ENCODE measurements around the gene RESP18. TPM values are rescaled to one million over a fixed set of nuclear protein-coding genes. Genes with fewer than 3 reads are reported as not detected.
"Not testable (repeated sequence)": the region's sequence is repeated elsewhere in the genome, so short reads cannot be mapped to it uniquely, and the experiment has no call there.

Gene RESP18
- total RNA-seq, 1 donor from 2014 or later: not detected

DNA sequence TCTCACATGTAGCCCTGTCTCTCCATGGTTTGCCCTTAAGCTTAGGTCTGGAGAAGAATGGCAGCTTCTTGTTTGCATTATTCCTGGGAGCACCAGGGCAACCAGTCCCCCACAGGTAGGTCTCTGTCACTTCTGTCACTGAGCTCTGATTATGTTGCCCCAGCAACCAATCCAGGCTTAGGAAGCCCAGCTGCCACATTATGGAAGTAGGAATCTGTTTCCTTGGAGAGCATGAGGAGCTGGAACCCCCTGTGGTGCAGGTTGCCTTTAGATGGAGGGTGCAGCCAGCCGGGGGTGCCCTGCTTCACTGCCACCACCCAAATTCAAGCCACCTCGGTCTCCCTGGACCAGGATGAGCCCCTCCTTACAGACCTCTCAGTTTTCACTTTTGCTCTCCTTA, 4.8 kb downstream of the RESP18 start:
- intact Hi-C loops (cut with DNase I): no loop called here
- no peak for DNase-seq (ENCODE audit: low spot score)

DNA sequence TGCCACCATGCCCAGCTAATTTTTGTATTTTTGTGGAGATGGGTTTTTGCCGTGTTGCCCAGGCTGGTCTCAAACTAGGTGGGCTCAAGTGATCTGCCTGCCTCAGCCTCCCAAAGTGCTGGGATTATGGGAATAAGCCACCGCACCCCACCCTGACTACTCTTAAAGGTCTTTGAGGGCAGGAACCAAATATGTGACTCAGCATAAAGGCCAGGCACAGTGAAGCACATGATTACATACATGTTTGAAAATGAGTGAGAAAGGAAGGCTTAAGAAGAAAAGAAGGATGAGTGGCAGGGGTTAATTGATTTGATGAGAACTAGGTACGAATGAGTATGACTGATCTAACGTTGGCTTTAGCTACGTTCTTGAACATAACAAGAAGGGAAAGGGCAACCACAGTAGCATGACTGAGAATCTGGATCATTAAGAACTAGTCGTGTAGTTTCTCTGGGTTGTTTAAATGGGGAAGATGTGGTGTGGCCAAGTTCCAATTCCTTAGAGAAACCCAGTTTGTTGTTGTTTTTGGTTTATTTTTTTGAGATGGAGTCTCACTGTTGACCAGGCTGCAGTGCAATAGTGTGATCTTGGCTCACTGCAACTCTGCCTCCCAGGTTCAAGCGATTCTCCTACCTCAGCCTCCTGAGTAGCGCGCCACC, 6.8 kb downstream of the RESP18 start:
- intact Hi-C loops (cut with DNase I): no loop called here
- no peak for DNase-seq (ENCODE audit: low spot score)

- no peak for DNase-seq (ENCODE audit: low spot score)
- intact Hi-C loops (cut with DNase I): no loop called here
Measured at GRCh38 chr2:219325136-219325535, 7.4 kb downstream of the RESP18 start.

GRCh38 chr2:219323434-219323833, 9.1 kb downstream of the RESP18 start:
- intact Hi-C loops (cut with DNase I): no loop called here
- no peak for DNase-seq (ENCODE audit: low spot score)

- no peak for DNase-seq (ENCODE audit: low spot score)
- intact Hi-C loops (cut with DNase I): no loop called here
Measured at GRCh38 chr2:219314804-219315468, 17.6 kb downstream of the RESP18 start.

GRCh38 chr2:219312683-219313263, 19.8 kb downstream of the RESP18 start:
- DNase-seq (ENCODE audit: low spot score); intact Hi-C loops (cut with DNase I): not testable (repeated sequence)

DNA sequence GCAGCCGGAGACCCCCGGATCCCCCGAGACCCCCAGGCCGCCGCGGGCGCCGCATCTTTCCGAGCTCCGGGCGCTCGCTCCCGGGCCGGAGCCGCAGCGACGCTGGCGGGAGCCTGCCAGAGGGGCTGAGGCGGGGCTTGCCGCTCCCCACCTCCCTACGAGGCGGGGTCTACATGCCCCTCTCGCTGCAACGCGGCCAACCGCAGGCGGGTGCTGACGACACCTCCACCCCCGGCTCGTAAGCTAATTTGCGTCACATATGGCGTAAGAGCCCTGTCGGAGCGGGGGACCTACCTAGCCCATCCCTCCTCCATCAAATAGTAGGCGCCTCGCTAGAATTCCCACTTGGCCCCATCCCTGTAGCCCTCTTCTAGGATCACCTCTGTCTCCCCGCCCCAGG, 23.3 kb downstream of the RESP18 start, which contains the start of gene PTPRN:
Gene PTPRN, minus strand, starts transcription at position 124 of the 400 bp plus-strand sequence. Its CDS starts 69 bp downstream, at position 55.
- DNase-seq (ENCODE audit: low spot score): no peak
- intact Hi-C loops (cut with DNase I): loop anchor here (5.0 kb wide), 1 partner anchor 42 kb away; no protein-coding TSS in a partner anchor

- intact Hi-C loops (cut with DNase I): loop anchor here (5.0 kb wide), 1 partner anchor 41 kb away; no protein-coding TSS in a partner anchor
- DNase-seq (ENCODE audit: low spot score): peak; percentile 75
Measured at GRCh38 chr2:219308142-219309101, 24.1 kb downstream of the RESP18 start.

GRCh38 chr2:219306047-219306446, 26.5 kb downstream of the RESP18 start:
- DNase-seq (ENCODE audit: low spot score): no peak
- intact Hi-C loops (cut with DNase I): loop anchor here (5.0 kb wide), 1 partner anchor 39 kb away; no protein-coding TSS in a partner anchor

DNA sequence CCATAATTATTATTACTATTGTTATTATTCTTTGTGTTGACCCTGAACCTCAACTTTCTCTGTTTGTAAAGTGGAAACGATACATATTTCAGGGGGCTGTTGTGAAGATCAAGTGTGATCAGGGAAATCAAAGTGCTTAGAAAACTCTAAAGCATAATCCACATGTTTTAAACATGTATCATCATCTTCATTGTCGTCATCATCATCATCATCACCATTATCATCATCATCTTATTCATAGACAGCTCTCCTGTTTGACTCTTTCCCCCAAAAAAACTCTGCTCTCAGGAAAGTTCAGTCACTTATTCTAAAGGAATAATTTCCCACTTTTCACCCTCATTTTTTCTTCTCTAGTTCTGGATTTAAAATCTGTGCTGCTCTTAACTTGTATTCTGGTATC, 28.3 kb downstream of the RESP18 start:
- intact Hi-C loops (cut with DNase I): loop anchor here (5.0 kb wide), 1 partner anchor 247 kb away; no protein-coding TSS in a partner anchor
- DNase-seq (ENCODE audit: low spot score): no peak

DNA sequence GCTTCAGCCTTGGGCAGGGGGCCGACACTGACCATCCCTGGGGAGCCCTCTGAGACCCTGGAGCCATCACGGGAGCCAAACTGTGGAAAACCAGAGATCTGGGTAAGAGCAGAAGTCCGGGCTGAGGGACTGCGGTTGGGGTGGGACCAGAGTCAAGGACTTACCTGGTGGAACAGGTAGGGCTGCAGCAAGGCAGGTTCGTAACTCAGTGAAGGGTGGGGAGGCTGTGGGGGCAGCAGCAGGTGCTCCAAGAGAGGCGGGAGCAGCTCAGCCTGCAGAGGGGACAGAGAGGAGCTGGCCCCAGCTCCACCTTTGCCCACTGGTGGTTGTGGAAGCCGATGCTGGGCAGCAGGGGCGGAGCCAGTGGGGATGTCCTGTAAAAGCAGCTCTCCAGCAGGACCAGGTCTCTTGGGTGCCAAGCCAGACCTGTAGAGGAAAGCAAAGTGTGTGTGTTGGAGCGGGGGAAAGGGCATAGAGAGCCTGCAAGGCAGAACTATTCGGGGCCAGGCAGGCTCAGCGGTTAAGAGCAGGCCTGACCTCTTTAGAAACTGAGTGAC, 30.1 kb downstream of the RESP18 start:
- intact Hi-C loops (cut with DNase I): loop anchor here (5.0 kb wide), 1 partner anchor 245 kb away; no protein-coding TSS in a partner anchor

GRCh38 chr2:219300022-219300421, 32.5 kb downstream of the RESP18 start:
- intact Hi-C loops (cut with DNase I): loop anchor here (5.0 kb wide), 1 partner anchor 243 kb away; no protein-coding TSS in a partner anchor

More for the DNA sequence above, 30.1 kb downstream of the RESP18 start:
- DNase-seq (ENCODE audit: low spot score): peak; percentile 74

GRCh38 chr2:219299372-219299760, 33.2 kb downstream of the RESP18 start:
- intact Hi-C loops (cut with DNase I): loop anchor here (5.0 kb wide), 1 partner anchor 72 kb away; the partner anchor contains the start of genes ANKZF1 and ATG9A
- no peak for DNase-seq (ENCODE audit: low spot score)

More at GRCh38 chr2:219300022-219300421, 32.5 kb downstream of the RESP18 start:
- DNase-seq (ENCODE audit: low spot score): peak; percentile 39

DNA sequence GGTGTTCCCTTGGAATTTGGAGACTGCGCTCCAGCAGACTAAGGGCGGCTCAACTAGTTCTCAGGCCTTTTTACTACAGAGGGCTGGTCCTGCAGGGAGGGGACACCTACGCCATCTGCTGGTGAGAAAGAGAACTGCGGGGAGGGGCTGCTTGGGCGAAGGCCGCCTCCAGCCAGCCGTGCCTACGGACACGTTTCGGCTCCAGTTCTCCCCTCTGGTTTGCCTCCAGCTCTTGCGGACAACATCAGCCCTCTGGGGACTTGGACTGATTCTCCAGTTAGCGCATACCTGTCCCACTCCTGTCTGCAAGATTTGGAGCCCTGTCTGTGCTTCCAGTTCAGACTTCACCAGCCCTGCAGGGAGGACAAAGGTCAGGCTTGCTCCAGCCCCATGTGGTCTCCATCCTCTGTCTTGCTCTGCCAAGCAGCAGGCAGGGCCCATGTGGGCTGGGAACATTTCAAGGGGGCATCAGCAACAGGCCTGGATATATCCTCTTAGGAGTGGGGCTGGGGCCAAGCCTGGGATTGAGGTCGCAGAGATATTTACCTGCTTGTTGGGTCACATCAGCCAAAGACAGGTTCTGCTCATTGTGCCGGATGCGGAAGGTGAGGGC, 33.7 kb downstream of the RESP18 start:
- intact Hi-C loops (cut with DNase I): loop anchor here (5.0 kb wide), 1 partner anchor 72 kb away; the partner anchor contains the start of genes ANKZF1 and ATG9A

DNA sequence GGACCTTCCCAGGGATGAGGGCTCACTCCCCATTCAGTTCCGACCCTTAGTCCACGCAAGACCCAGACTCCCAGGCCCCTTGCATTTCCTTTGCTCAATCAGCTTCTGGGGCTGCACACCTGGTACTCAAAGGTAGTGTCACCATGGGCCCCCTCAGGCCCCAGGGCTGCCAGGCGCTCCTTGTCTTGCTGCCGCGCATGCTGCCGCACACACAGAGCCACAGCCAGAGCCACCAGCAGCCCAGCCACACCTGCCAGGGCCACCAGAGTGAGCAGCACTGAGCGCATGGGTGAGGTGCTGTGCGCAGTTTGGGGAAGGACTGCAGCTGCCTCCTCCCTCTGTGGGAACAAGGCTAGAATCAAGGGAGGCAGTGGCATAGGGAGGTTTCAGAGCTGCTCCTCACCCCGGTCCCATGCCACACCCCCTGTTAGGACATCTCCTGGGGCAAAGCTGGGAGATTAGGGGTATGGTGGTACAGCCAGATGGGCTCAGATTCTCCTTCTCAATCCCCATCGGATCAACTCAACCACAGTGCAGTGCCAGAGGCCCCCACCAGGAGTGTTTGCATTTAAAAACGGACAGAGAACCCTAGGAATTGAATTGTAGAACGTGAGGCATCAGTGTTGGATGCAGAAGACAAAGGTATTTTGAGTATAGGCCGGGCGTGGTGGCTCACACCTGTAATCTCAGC, 34.6 kb downstream of the RESP18 start:
- intact Hi-C loops (cut with DNase I): loop anchor here (5.0 kb wide), 1 partner anchor 71 kb away; the partner anchor contains the start of genes ANKZF1 and ATG9A
- DNase-seq (ENCODE audit: low spot score): peak; percentile 73

More for the DNA sequence above, 33.7 kb downstream of the RESP18 start:
- peak; percentile 93 for DNase-seq (ENCODE audit: low spot score)

- DNase-seq (ENCODE audit: low spot score): peak; percentile 67
- intact Hi-C loops (cut with DNase I): loop anchor here (5.0 kb wide), 1 partner anchor 70 kb away; the partner anchor contains the start of genes ANKZF1 and ATG9A
Measured at GRCh38 chr2:219296631-219297391, 35.7 kb downstream of the RESP18 start.

GRCh38 chr2:219296142-219296541, 36.4 kb downstream of the RESP18 start:
- intact Hi-C loops (cut with DNase I): loop anchor here (5.0 kb wide), 1 partner anchor 69 kb away; the partner anchor contains the start of genes ANKZF1 and ATG9A
- DNase-seq (ENCODE audit: low spot score): peak; percentile 41
